Osteoblast (primary cell): ENCODE results near the gene ARHGAP21. TPM values are rescaled to one million over a fixed set of nuclear protein-coding genes. Genes with fewer than 3 reads are reported as not detected.
"Not testable (repeated sequence)": the region's sequence is repeated elsewhere in the genome, so short reads cannot be mapped to it uniquely, and the experiment has no call there.

Experiments used
- DNase-seq: peaks from one replicate; pipeline ENCODE4 v3.0.0; 2011; ENCODE audit warnings: low spot score, mixed read lengths; ENCODE audit not compliant: insufficient read length; ENCODE audit errors: missing footprints
- H2AFZ ChIP-seq: 2 replicates; pipeline ENCODE4 v1.6.0; 2011; ENCODE audit warnings: mild to moderate bottlenecking, low read length
- H3K27ac ChIP-seq: 2 replicates; pipeline ENCODE4 v1.5.1; 2011; ENCODE audit warnings: mild to moderate bottlenecking, low read depth, low read length, moderate library complexity
- H3K27me3 ChIP-seq: 2 replicates; pipeline ENCODE4 v1.6.0; 2012; ENCODE audit warnings: mild to moderate bottlenecking, control low read depth, inconsistent platforms, low read length, moderate library complexity; ENCODE audit not compliant: insufficient read depth
- H3K36me3 ChIP-seq: 2 replicates; pipeline ENCODE4 v1.5.1; 2011; ENCODE audit warnings: mild to moderate bottlenecking, low read length, control low read depth, moderate library complexity; ENCODE audit not compliant: insufficient read depth
- H3K4me1 ChIP-seq: 2 replicates; pipeline ENCODE4 v1.5.1; 2011; ENCODE audit warnings: mild to moderate bottlenecking, low read length, control low read depth, moderate library complexity; ENCODE audit not compliant: insufficient read depth
- H3K4me2 ChIP-seq: 2 replicates; pipeline ENCODE4 v1.6.0; 2011; ENCODE audit warnings: mild to moderate bottlenecking, low read length; ENCODE audit not compliant: insufficient read depth
- H3K4me3 ChIP-seq: fragments of 200-600 bp; sonication (generic); 3 replicates; pipeline ENCODE4 v1.5.1; 2012; ENCODE audit warnings: mild to moderate bottlenecking, low read length, inconsistent platforms; ENCODE audit not compliant: insufficient read depth
- H3K79me2 ChIP-seq: 2 replicates; pipeline ENCODE4 v1.6.0; 2012; ENCODE audit warnings: mild to moderate bottlenecking, low read length, control low read depth, inconsistent platforms; ENCODE audit not compliant: insufficient read depth
- H3K9me3 ChIP-seq: 2 replicates; pipeline ENCODE4 v1.5.1; 2011; ENCODE audit warnings: low read depth, low read length, control low read depth
- H4K20me1 ChIP-seq: 2 replicates; pipeline ENCODE4 v1.6.0; 2012; ENCODE audit warnings: mild to moderate bottlenecking, low read length, control low read depth; ENCODE audit not compliant: insufficient read depth
- CTCF ChIP-seq: IDR thresholded peaks from 2 replicates; pipeline ENCODE4 v1.5.1; 2011; ENCODE audit warnings: mild to moderate bottlenecking, low read depth, low read length, moderate library complexity; ENCODE audit errors: extremely low read depth
- total RNA-seq: library from RNA; depleted of rRNA; stranded (reverse); fragments of >200 nt; gene quantifications from 2 replicates; pipeline ENCODE4 v1.2.3, GENCODE V29; 2012

Gene ARHGAP21
- total RNA-seq, 1 donor = 140 TPM

DNA sequence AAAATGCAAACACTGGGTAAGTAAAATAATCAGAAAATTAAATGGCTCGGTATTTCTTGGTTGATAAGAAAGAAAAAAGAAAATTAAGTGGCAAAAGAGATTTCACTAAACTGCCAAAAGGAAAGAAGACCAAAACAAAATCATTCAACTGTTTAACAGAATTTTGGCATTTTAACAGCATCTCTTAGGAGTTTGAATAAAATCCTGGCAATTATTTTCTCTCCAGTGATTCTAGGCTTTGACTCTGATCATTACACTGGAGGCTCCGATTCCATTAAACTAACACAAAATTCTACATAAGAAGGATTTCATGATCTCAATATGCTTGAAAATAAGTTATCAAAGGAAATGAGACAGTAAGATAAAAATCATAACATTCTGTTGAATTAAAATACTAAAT lies 62.3 kb downstream of the ARHGAP21 start:
- Histone ChIP-seq H3K27me3 (no peaks in the 10 kb centered on the region), H2AFZ (no peak overlapping the region), H3K79me2 (peaks cover 17% of the 10 kb centered on the region), H3K4me3 (no peak overlapping the region), H3K4me1 (no peaks in the 10 kb centered on the region), H3K27ac (no peak overlapping the region), H4K20me1 (no peaks in the 10 kb centered on the region), H3K36me3 (peaks cover 5% of the 10 kb centered on the region), H3K9me3 (no peaks in the 10 kb centered on the region), H3K4me2 (no peak overlapping the region)
- TF ChIP-seq CTCF = no peak
- DNase-seq = no peak

- H3K4me2 ChIP-seq, H3K27me3 ChIP-seq, H4K20me1 ChIP-seq, H2AFZ ChIP-seq, DNase-seq, H3K9me3 ChIP-seq, H3K36me3 ChIP-seq, H3K27ac ChIP-seq, H3K4me1 ChIP-seq, H3K4me3 ChIP-seq: not testable (repeated sequence)
- H3K79me2 ChIP-seq = peaks cover 13% of the 10 kb centered on the region
Observed at GRCh38 chr10:24658319-24658718, 65.4 kb downstream of the ARHGAP21 start.

DNA sequence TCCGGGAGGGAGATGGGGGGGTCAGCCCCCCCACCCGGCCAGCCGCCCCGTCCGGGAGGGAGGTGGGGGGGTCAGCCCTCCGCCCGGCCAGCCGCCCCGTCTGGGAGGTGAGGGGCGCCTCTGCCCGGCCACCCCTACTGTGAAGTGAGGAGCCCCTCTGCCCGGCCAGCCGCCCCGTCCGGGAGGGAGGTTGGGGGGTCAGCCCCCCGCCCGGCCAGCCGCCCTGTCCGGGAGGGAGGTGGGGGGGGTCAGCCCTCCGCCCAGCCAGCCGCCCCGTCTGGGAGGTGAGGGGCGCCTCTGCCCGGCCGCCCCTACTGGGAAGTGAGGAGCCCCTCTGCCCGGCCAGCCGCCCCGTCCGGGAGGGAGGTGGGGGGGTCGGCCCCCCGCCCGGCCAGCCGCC lies 67.4 kb downstream of the ARHGAP21 start:
- not testable (repeated sequence) for H3K27ac ChIP-seq, H3K9me3 ChIP-seq, H3K4me1 ChIP-seq, H3K36me3 ChIP-seq, H4K20me1 ChIP-seq, H3K27me3 ChIP-seq, H3K4me2 ChIP-seq, H3K4me3 ChIP-seq, DNase-seq, H2AFZ ChIP-seq
- peaks cover 21% of the 10 kb centered on the region for H3K79me2 ChIP-seq

DNA sequence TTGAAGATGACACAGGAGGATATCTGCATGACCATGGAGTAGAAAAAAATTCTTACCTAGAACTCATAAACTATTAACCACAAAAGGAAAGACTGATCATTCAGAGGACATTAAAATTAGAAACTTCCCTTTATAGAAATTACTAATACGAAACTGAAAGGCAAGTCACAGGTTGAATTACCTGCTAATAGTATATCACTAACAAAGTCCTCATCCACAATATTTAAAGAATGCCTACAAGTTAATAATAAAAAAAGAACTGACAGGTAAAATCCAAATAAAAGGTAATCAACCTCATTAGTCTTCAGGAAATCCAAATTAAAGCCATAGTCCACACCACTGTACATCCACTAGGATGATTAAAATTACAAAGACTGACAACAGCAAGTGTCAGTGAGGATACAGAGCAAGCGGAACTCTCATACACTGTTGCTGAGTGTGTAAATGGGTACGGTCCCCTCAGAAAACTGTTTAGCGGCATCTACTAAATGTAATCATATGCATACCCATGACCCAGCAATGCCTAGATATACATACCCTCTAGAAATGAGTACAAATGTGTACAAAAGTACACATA lies 71.2 kb downstream of the ARHGAP21 start:
- H2AFZ ChIP-seq = no peak overlapping the region
- no peaks in the 10 kb centered on the region for H3K4me1 ChIP-seq
- no peak for DNase-seq
- peaks cover 39% of the 10 kb centered on the region for H3K79me2 ChIP-seq
- no peak overlapping the region for H3K4me2 ChIP-seq
- H3K36me3 ChIP-seq = no peaks in the 10 kb centered on the region
- TF ChIP-seq CTCF = no peak
- H3K27ac ChIP-seq = no peak overlapping the region
- H4K20me1 ChIP-seq = no peaks in the 10 kb centered on the region
- no peak overlapping the region for H3K4me3 ChIP-seq
- H3K27me3 ChIP-seq = no peaks in the 10 kb centered on the region
- H3K9me3 ChIP-seq = no peaks in the 10 kb centered on the region

DNA sequence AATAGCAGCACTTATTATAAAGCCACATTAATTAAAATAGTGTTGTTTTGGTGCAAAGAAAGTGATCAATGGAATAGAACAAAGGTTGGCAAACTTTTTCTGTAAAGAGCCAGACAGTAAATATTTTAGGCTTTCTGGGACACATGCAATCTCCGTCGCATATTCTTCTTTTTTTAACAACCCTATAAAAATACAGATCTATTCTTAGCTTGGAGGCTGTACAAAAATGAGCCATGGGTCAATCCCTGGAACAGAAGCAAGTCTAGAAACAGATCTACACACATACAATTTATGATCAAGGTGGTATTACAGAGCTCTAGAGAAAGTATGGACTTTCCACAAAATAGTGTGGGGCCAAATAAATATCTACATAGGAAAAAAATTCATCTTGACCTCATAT lies 71.8 kb downstream of the ARHGAP21 start:
- H3K4me1 ChIP-seq = no peaks in the 10 kb centered on the region
- no peaks in the 10 kb centered on the region for H4K20me1 ChIP-seq
- H3K4me2 ChIP-seq = no peak overlapping the region
- H3K36me3 ChIP-seq = no peaks in the 10 kb centered on the region
- H3K27ac ChIP-seq = no peak overlapping the region
- no peaks in the 10 kb centered on the region for H3K9me3 ChIP-seq
- no peak for DNase-seq
- peaks cover 41% of the 10 kb centered on the region for H3K79me2 ChIP-seq
- no peak for TF ChIP-seq CTCF
- H3K27me3 ChIP-seq = no peaks in the 10 kb centered on the region
- H2AFZ ChIP-seq = no peak overlapping the region
- H3K4me3 ChIP-seq = no peak overlapping the region
